Measurements from ENCODE around the gene DMWD. TPM values are rescaled to one million over a fixed set of nuclear protein-coding genes. Genes with fewer than 3 reads are reported as not detected.

Gene DMWD
- total RNA-seq, 2 donors from 2014 or later, result 29.1 to 43.6 TPM

DNA sequence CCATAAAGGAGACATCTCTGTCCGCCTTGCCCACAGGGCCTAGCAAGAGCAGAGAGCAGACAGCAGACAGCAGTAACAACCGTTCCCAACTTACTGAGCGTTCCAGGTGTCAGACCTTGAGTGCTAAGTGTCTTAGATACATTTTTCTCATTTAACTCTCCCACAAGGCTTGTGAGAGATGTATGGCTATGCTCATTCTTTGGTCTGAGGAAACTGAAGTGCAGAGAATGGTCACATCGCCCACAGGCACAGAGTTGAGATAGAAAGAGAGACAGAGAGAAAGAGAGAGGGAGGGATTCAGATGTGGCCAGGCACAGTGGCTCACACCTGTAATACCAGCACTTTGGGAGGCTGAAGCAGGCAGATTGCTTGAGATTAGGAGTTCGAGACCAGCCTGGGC is 45.1 kb downstream of the DMWD start:
- Histone ChIP-seq H3K9ac (ENCODE audit: low read depth in 2 of 2, low read length in 2 of 2) (no peak overlapping the region), H3K36me3 (no peaks in the 10 kb centered on the region), H3K9me3 (no peaks in the 10 kb centered on the region), H3K27ac (no peak overlapping the region), H3K4me1 (no peaks in the 10 kb centered on the region), H3K4me3 (no peak overlapping the region), H3K27me3 (no peaks in the 10 kb centered on the region)
- no peak for TF ChIP-seq CTCF (IDR thresholded peaks at IDR 0.05)
- no peak for DNase-seq
- intact Hi-C loops (cut with DNase I), result no loop called here

GRCh38 chr19:45746866-45747265 is 45.8 kb downstream of the DMWD start:
- Histone ChIP-seq H3K36me3 (no peaks in the 10 kb centered on the region), H3K27me3 (no peaks in the 10 kb centered on the region), H3K4me3 (no peak overlapping the region), H3K9me3 (no peaks in the 10 kb centered on the region), H3K9ac (ENCODE audit: low read depth in 2 of 2, low read length in 2 of 2) (no peak overlapping the region), H3K27ac (no peak overlapping the region), H3K4me1 (no peaks in the 10 kb centered on the region)
- intact Hi-C loops (cut with DNase I), result no loop called here
- no peak for TF ChIP-seq CTCF (IDR thresholded peaks at IDR 0.05)
- no peak for DNase-seq

DNA sequence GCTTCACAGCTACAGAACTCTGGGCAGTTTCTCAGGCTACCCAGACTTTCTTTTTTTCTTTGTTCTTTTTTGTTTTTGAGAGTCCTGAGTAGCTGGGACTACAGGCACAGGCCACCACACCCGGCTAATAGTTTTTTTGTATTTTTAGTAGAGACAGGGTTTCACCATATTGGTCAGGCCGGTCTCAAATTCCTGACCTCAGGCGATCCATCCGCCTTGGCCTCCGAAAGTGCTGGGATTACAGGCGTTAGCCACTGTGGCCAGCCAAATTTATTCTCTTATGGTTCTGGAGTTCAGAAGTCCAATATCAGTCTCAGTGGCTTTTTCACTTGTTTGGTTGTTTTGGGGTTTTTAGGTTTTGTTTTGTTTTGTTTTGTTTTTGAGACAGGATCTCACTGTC is 47.0 kb downstream of the DMWD start:
- Histone ChIP-seq H3K4me1 (no peaks in the 10 kb centered on the region), H3K4me3 (no peak overlapping the region), H3K9me3 (no peaks in the 10 kb centered on the region), H3K9ac (ENCODE audit: low read depth in 2 of 2, low read length in 2 of 2) (no peak overlapping the region), H3K36me3 (no peaks in the 10 kb centered on the region), H3K27ac (no peak overlapping the region), H3K27me3 (no peaks in the 10 kb centered on the region)
- no peak for TF ChIP-seq CTCF (IDR thresholded peaks at IDR 0.05)
- intact Hi-C loops (cut with DNase I), result no loop called here
- no peak for DNase-seq

DNA sequence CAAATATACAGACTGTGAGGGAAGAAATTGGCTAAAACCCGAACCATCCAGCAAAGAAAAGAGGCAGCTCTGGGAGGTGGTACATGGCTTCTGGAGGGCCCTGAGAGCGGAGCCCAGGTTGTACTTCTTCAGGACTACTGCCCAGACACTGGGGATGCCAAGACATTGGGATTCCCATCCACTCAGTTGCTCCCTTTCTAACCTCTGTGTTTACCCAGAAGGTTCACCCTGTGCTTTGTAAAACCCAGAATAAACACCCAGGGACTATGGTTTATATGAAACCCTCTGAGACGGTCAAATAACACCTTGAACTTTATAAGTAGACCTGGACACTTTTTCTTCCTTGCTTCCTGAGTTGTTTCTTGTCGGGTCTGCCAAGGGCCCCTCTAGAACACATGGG is 49.7 kb downstream of the DMWD start:
- intact Hi-C loops (cut with DNase I), result no loop called here
- no peak for TF ChIP-seq CTCF (IDR thresholded peaks at IDR 0.05)
- no peaks in the 10 kb centered on the region for H3K27me3 ChIP-seq

GRCh38 chr19:45739498-45740439 is 52.9 kb downstream of the DMWD start:
- Histone ChIP-seq H3K9me3 (no peaks in the 10 kb centered on the region), H3K9ac (ENCODE audit: low read depth in 2 of 2, low read length in 2 of 2) (no peak overlapping the region), H3K27me3 (no peaks in the 10 kb centered on the region), H3K27ac (no peak overlapping the region), H3K4me3 (no peak overlapping the region), H3K4me1 (no peaks in the 10 kb centered on the region), H3K36me3 (no peaks in the 10 kb centered on the region)
- DNase-seq, result no peak
- no peak for TF ChIP-seq CTCF (IDR thresholded peaks at IDR 0.05)
- intact Hi-C loops (cut with DNase I), result no loop called here

More for the DNA sequence above, 49.7 kb downstream of the DMWD start:
- Histone ChIP-seq H3K9ac (ENCODE audit: low read depth in 2 of 2, low read length in 2 of 2) (no peak overlapping the region), H3K9me3 (no peaks in the 10 kb centered on the region), H3K27ac (no peak overlapping the region), H3K4me1 (no peaks in the 10 kb centered on the region), H3K4me3 (no peak overlapping the region), H3K36me3 (no peaks in the 10 kb centered on the region)
- DNase-seq, result no peak

All from colonic mucosa (tissue), 4 donors.